Rectal smooth muscle tissue (tissue), 1 donor: ENCODE measurements around the gene CT47A1.
"Not testable (repeated sequence)": the region's sequence is repeated elsewhere in the genome, so short reads cannot be mapped to it uniquely, and the experiment has no call there.

ENCODE experiments used
- H3K27ac ChIP-seq: one replicate; pipeline ENCODE4 v1.7.0; 2013; ENCODE audit warnings: low read depth, low read length, inconsistent platforms
- H3K27me3 ChIP-seq: one replicate; pipeline ENCODE4 v1.7.0; 2013; ENCODE audit warnings: low read length; ENCODE audit not compliant: control insufficient read depth, insufficient read depth
- H3K36me3 ChIP-seq: one replicate; pipeline ENCODE4 v1.7.0; 2013; ENCODE audit warnings: low read length; ENCODE audit not compliant: control insufficient read depth, insufficient read depth
- H3K4me1 ChIP-seq: one replicate; pipeline ENCODE4 v1.7.0; 2013; ENCODE audit warnings: low read length; ENCODE audit not compliant: control insufficient read depth, insufficient read depth
- H3K4me3 ChIP-seq: one replicate; pipeline ENCODE4 v1.7.0; 2013; ENCODE audit warnings: low read length
- H3K9ac ChIP-seq: one replicate; pipeline ENCODE4 v1.7.0; 2013; ENCODE audit warnings: low read length

The CT47A1 gene

DNA sequence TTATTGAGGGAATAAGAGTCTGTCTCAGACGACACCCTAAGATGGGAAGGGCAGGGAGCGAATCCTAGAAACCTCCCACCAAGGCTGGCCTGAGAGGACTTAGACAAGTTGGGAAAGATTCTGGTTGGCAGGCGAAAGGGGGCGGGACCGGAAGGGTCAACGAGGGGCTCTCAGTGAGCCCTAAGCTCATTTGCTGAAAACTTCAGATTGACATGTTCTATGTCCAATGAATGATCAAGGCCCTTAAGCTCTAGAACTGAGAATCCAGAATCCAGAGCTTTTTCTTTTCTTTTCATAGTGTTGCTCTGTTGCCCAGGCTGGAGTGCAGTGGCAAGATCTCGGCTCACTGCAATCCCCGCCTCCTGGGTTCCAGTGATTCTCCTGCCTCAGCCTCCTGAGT, at the start of gene CT47A1:
Gene CT47A1 (minus strand): TSS at position 101 of the 400 bp plus-strand sequence. CDS start 231 bp downstream, outside the sequence.
- H3K36me3 ChIP-seq, result not testable (repeated sequence)

DNA sequence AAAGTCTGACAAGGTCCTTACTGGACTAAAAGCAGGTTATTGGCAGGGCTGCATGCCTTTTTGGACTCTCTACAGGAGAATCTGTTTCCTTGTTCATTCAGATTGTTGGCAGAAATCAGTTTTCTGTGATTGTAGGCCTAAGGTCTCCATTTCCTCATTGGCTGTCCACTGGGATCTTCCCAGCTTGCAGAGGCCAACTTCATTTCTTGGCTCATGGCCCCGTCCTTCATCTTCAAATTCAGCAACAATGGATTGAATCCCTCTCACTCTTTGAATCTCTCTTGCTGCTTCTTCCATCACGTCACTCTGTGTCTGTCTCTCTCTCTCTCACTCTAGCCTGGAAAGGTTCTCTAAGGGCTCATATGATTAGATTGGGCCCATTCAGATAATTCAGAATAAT, 47.0 kb upstream of the CT47A1 start:
- H3K27me3 ChIP-seq, result no peaks in the 10 kb centered on the region
- no peaks in the 10 kb centered on the region for H3K36me3 ChIP-seq
- H3K4me3 ChIP-seq, result no peak overlapping the region
- no peak overlapping the region for H3K9ac ChIP-seq
- no peaks in the 10 kb centered on the region for H3K4me1 ChIP-seq
- H3K27ac ChIP-seq, result no peak overlapping the region

More for the DNA sequence above, at the start of gene CT47A1:
- H3K27me3 ChIP-seq, H3K9ac ChIP-seq, H3K4me3 ChIP-seq, H3K27ac ChIP-seq, H3K4me1 ChIP-seq: not testable (repeated sequence)

DNA sequence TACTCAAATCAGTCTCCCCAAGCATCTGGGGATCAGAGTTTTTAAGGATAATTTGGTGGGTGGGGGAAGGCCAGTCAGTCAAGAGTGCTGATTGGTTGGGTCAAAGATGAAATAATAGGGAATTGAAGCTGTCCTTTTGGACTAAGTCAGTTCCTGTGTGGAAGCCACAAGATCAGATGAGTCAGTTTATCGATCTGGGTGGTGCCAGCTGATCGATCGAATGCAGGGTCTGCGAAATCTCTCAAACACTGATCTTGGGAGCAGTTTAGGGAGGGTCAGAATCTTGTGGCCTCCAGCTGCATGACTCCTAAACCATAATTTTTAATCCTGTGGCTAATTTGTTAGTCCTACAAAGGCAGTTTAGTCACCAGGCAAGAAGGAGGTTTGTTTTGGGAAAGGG, 44.5 kb upstream of the CT47A1 start:
- no peaks in the 10 kb centered on the region for H3K27me3 ChIP-seq

DNA sequence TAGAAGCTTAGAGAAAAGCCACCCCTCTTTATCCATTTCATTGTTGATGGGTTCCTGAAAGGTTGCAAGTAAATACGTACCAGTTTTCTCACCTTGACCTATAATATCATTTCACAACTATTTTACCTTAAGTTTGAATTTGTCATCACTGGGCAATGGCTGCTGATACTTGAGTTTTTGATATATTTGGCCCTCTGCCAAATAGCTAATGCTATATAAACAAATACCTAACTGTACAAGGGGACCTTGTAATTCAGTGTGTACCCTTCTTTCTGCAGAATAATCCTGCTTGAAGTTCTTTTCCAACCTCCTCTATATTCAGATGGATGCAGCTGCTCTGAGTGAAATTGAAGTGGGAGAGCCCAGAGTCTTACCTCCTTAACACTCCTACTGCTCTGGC, 42.9 kb upstream of the CT47A1 start:
- H3K4me3 ChIP-seq, result no peak overlapping the region
- no peaks in the 10 kb centered on the region for H3K36me3 ChIP-seq
- H3K4me1 ChIP-seq, result no peaks in the 10 kb centered on the region
- H3K27ac ChIP-seq, result no peak overlapping the region
- H3K9ac ChIP-seq, result no peak overlapping the region
- no peaks in the 10 kb centered on the region for H3K27me3 ChIP-seq

More for the DNA sequence above, 44.5 kb upstream of the CT47A1 start:
- Histone ChIP-seq H3K27ac (no peak overlapping the region), H3K9ac (no peak overlapping the region), H3K4me3 (no peak overlapping the region), H3K4me1 (no peaks in the 10 kb centered on the region), H3K36me3 (no peaks in the 10 kb centered on the region)

DNA sequence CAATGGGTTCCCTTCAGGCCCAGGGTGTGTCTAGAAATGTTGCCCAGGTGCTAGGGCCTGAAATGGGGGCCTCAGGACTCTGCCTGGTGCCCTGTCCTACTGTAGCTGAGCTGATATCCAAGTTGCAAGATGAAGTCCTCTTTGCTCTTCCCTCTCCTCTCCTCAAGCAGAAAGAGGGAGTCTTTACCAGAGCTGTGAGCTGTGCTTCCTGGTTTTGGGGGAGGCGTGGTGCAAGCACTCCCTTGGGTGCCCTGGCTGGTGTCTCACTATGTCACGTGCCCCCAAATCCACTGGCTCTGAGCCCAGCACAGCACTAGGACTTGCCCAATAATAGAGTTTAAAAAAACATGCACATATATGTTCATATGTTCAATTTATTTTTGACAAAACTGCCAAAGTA, 29.3 kb upstream of the CT47A1 start:
- Histone ChIP-seq H3K36me3 (no peaks in the 10 kb centered on the region), H3K27me3 (no peaks in the 10 kb centered on the region), H3K9ac (no peak overlapping the region), H3K4me3 (no peak overlapping the region), H3K27ac (no peak overlapping the region), H3K4me1 (no peaks in the 10 kb centered on the region)

DNA sequence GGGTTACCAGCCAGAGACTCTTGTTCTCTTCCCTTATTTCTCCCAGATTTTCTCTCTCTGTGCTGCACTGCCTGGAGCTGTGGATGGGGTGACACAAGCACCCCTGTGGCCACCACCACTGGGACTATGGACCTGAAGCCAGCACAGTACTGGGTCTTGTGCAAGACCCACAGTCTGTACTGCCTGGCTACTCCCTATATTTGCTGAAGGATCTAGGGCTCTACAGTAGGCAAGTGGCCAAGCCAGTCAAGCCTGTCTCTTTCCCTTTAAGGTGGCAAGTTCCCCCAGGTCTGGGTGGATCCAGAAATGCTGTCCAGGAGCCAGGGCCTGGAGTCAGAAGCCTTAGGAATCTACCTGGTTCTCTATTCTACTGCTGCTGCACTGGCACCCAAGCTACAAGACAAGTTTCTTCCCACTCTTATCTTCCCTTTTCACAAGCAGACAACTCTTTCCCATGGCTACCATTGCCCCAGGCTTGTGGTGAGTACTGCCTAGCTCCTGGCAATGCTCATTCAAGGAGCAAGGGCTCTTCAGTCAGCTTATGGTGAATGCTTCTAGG, 28.4 kb upstream of the CT47A1 start:
- Histone ChIP-seq H3K4me1 (no peaks in the 10 kb centered on the region), H3K9ac (no peak overlapping the region), H3K27ac (no peak overlapping the region), H3K4me3 (no peak overlapping the region), H3K36me3 (no peaks in the 10 kb centered on the region), H3K27me3 (no peaks in the 10 kb centered on the region)

DNA sequence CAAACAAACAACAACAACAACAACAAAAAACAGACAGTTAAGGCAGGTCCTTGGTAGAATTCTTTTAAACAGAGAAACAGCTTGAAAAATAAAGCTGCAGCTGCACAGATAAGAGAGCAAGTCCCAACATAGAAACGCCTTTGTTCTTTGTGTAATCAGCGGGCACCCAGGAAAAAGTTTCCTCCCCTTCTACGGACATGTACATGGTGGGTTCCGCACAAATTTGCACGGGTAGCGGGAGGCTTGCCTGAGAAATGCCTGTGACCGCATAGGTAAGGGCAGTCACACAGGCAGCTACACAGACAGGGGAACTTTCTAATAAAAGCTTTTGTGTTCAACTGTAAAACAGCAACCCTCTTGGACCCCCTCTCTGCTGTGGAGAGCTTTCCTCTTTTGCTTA, 25.7 kb upstream of the CT47A1 start:
- H3K27me3 ChIP-seq, result no peaks in the 10 kb centered on the region
- no peak overlapping the region for H3K4me3 ChIP-seq
- no peak overlapping the region for H3K27ac ChIP-seq
- no peaks in the 10 kb centered on the region for H3K4me1 ChIP-seq
- H3K36me3 ChIP-seq, result no peaks in the 10 kb centered on the region
- H3K9ac ChIP-seq, result no peak overlapping the region

DNA sequence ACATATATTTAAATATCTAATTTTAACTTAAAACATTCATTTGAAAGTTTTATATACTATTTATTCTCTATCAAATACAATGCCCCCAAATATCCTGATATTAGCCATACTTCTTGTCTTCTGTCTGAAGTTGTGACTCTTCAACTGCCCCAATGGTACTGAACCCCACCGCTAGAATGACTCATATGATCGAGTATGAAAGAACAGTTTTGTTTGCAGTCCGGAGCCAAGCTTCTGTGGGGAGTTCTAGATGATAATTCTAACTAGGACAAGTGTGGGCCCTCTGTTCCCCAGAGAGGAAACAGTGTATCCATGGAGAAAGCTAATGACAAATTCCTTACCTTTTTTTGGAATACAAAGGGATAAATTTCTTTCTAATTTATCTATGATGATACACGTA, 24.7 kb upstream of the CT47A1 start:
- no peaks in the 10 kb centered on the region for H3K27me3 ChIP-seq

DNA sequence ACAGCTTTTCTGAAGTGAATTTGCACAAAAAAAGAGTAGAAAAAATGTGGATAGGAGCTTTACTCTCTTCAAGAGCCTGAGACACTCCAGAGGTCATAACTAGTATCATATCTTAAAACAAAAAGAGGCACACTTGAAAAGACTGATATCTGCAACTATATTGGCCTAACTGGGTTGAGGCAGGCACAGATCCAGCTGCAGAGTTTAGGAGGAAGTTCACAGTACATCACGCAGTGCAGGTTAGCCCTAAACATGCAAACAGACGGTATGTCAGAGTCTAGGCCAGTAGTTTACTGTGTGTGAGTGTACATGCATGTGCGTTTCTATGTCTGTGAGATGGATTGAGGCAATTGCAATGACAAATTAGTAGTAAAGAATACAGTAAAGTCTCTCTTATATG, 24.2 kb upstream of the CT47A1 start:
- Histone ChIP-seq H3K36me3 (no peaks in the 10 kb centered on the region), H3K4me1 (no peaks in the 10 kb centered on the region), H3K27ac (no peak overlapping the region), H3K9ac (no peak overlapping the region), H3K27me3 (no peaks in the 10 kb centered on the region), H3K4me3 (no peak overlapping the region)

More for the DNA sequence above, 24.7 kb upstream of the CT47A1 start:
- H3K27ac ChIP-seq, result no peak overlapping the region
- H3K9ac ChIP-seq, result no peak overlapping the region
- H3K4me1 ChIP-seq, result no peaks in the 10 kb centered on the region
- no peaks in the 10 kb centered on the region for H3K36me3 ChIP-seq
- H3K4me3 ChIP-seq, result no peak overlapping the region

DNA sequence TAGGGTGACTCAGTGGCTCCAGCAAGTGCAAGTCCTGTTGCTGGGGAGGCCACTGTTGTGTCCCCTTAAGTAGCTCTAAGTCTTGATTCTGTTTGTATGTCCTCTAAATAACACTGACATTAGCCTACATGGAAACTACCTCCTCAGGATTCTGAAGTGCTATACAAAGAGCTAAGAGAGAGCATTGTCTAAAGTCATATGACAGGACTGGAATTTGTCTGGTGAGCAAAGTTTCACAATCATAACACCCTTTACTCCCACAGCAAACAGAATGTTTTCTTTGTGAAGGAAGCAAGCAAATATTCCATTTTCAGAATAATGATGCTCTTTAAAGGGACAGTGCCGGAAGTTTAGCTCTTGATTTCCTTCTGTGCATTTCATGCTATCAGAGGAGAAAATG, 23.4 kb upstream of the CT47A1 start:
- H3K9ac ChIP-seq, result no peak overlapping the region
- H3K27me3 ChIP-seq, result no peaks in the 10 kb centered on the region
- no peaks in the 10 kb centered on the region for H3K4me1 ChIP-seq
- H3K36me3 ChIP-seq, result no peaks in the 10 kb centered on the region
- no peak overlapping the region for H3K4me3 ChIP-seq
- H3K27ac ChIP-seq, result no peak overlapping the region

DNA sequence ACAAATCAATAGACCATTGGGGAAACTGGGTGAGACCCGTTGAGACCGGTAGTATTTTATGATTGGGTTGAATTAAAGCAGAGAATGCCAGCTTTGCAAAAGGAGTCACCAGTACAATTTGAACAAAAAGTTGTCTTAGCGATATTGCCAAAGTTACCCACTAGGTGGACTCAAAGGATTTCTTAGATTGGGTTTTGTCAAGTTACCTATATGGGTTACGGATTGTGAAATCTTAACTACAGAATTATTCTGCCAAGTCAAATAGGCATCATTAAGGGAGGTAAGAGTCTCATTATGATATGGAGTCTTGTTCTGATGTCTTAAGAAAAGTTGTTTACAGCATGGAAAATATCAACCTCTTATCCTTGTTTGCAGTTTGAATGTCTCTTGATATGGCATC, 15.0 kb upstream of the CT47A1 start:
- Histone ChIP-seq H3K4me3 (no peak overlapping the region), H3K4me1 (no peaks in the 10 kb centered on the region)

DNA sequence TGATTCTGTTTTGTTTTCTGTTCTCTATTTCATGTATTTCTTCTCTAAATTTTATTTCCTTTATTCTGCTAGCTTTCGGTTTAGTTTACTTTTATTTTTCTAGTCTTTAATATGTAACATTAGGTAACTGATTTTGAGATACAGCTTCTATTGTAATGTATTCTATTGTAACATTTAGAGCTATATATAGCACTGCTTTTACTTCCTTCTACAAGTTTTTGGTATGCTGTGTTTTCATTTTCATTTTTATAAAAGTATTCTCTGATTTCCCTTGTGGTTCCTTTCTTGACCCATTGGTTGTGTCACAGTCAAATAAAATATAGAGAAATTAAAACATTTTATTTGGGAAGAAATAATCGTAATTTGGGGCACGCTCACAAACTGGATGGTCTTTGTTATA, 13.9 kb upstream of the CT47A1 start:
- Histone ChIP-seq H3K4me1 (no peaks in the 10 kb centered on the region), H3K36me3 (no peaks in the 10 kb centered on the region), H3K27me3 (no peaks in the 10 kb centered on the region), H3K27ac (no peak overlapping the region), H3K9ac (no peak overlapping the region), H3K4me3 (no peak overlapping the region)

More for the DNA sequence above, 15.0 kb upstream of the CT47A1 start:
- Histone ChIP-seq H3K27me3 (no peaks in the 10 kb centered on the region), H3K27ac (no peak overlapping the region), H3K36me3 (no peaks in the 10 kb centered on the region), H3K9ac (no peak overlapping the region)

DNA sequence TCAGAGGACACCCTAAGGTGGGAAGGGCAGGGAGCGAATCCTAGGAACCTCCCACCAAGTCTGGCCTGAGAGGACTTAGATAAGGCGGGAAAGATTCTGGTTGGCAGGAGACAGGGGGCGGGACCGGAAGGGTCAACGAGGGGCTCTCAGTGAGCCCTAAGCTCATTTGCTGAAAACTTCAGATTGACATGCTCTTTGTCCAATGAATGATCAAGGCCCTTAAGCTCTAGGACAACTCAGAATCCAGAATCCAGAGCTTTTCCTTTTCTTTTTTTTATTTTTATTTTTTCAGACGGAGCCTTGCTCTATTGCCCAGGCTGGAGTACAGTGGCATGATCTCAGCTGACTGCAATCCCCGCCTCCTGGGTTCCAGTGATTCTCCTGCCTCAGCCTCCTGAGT, 29.1 kb downstream of the CT47A1 start, which contains the start of gene CT47A7:
Gene CT47A7 (minus strand): TSS at position 101 of the 400 bp plus-strand sequence. CDS start 255 bp downstream, outside the sequence.
- not testable (repeated sequence) for H3K36me3 ChIP-seq, H3K27me3 ChIP-seq, H3K27ac ChIP-seq, H3K4me3 ChIP-seq, H3K4me1 ChIP-seq, H3K9ac ChIP-seq
